Subcutaneous abdominal adipose tissue (tissue), 5 donors: Measurements from ENCODE around the gene GOLGA8S.
"Not testable (repeated sequence)": the region's sequence is repeated elsewhere in the genome, so short reads cannot be mapped to it uniquely, and the experiment has no call there.

Experiments
- H3K27ac ChIP-seq: one replicate; pipeline ENCODE4 v1.7.0; 2013; ENCODE audit warnings: low read depth, mild to moderate bottlenecking, inconsistent platforms, low read length, moderate library complexity
- H3K27me3 ChIP-seq, 5 donors: one replicate each; pipeline ENCODE4 v1.7.0; 2013; ENCODE audit warnings: low read length in 5 of 5, inconsistent platforms in 1 of 5; ENCODE audit not compliant: control insufficient read depth in 5 of 5, insufficient read depth in 4 of 5
- H3K36me3 ChIP-seq, 5 donors: one replicate each; pipeline ENCODE4 v1.7.0; 2013; ENCODE audit warnings: low read length in 5 of 5; ENCODE audit not compliant: control insufficient read depth in 5 of 5, insufficient read depth in 5 of 5
- H3K4me1 ChIP-seq, 5 donors: one replicate each; pipeline ENCODE4 v1.7.0; 2013; ENCODE audit warnings: low read length in 5 of 5, mild to moderate bottlenecking in 3 of 5, moderate library complexity in 1 of 5; ENCODE audit not compliant: control insufficient read depth in 5 of 5, insufficient read depth in 5 of 5
- H3K4me3 ChIP-seq, 5 donors: one replicate each; pipeline ENCODE4 v1.7.0; 2013; ENCODE audit warnings: low read length in 5 of 5, low read depth in 1 of 5
- H3K9ac ChIP-seq, 5 donors: one replicate each; pipeline ENCODE4 v1.7.0; 2013; ENCODE audit warnings: low read length in 5 of 5, mild to moderate bottlenecking in 4 of 5, moderate library complexity in 3 of 5
- H3K9me3 ChIP-seq, 5 donors: one replicate each; pipeline ENCODE4 v1.7.0; 2013; ENCODE audit warnings: low read length in 5 of 5; ENCODE audit not compliant: control insufficient read depth in 5 of 5
- donor health status: healthy.
- donor health status: healthy.
- donor health status: healthy.
- donor health status: healthy.
- donor health status: healthy.

GOLGA8S gene

GRCh38 chr15:23354448-23354847 lies at the start of gene GOLGA8S:
GOLGA8S (plus strand) TSS chr15:23354748; CDS start chr15:23354810, 62 bp downstream.
- not testable (repeated sequence) for H3K27me3 ChIP-seq, H3K9ac ChIP-seq, H3K9me3 ChIP-seq, H3K27ac ChIP-seq, H3K4me1 ChIP-seq, H3K36me3 ChIP-seq, H3K4me3 ChIP-seq

- H3K9me3 ChIP-seq, H3K27me3 ChIP-seq, H3K4me3 ChIP-seq, H3K9ac ChIP-seq, H3K27ac ChIP-seq: not testable (repeated sequence)
- peaks cover 0 to 17% (median 4%) of the 10 kb centered on the region in 5 donors for H3K4me1 ChIP-seq
- peaks cover under 1 to 27% (median 13%) of the 10 kb centered on the region in 5 donors for H3K36me3 ChIP-seq
These were observed 49.7 kb upstream of the GOLGA8S start for GRCh38 chr15:23304805-23305204.

GRCh38 chr15:23305921-23306320 lies 48.6 kb upstream of the GOLGA8S start:
- H3K9me3 ChIP-seq, H3K4me3 ChIP-seq, H3K27me3 ChIP-seq, H3K27ac ChIP-seq, H3K9ac ChIP-seq: not testable (repeated sequence)
- peaks cover 6 to 38% (median 22%) of the 10 kb centered on the region in 5 donors for H3K36me3 ChIP-seq
- peaks cover 0 to 17% (median 4%) of the 10 kb centered on the region in 5 donors for H3K4me1 ChIP-seq

- H3K4me1 ChIP-seq, H3K27me3 ChIP-seq: not testable (repeated sequence)
- peaks cover 6 to 42% (median 28%) of the 10 kb centered on the region in 5 donors for H3K36me3 ChIP-seq
These were observed 43.3 kb upstream of the GOLGA8S start for GRCh38 chr15:23311233-23311632.

GRCh38 chr15:23334096-23334495 lies 20.5 kb upstream of the GOLGA8S start, which contains the start of gene GOLGA6L26:
GOLGA6L26 (minus strand) TSS chr15:23334196; CDS start chr15:23334135, 61 bp downstream.
- not testable (repeated sequence) for H3K27me3 ChIP-seq, H3K36me3 ChIP-seq

More at GRCh38 chr15:23311233-23311632, 43.3 kb upstream of the GOLGA8S start:
- not testable (repeated sequence) for H3K9me3 ChIP-seq, H3K9ac ChIP-seq, H3K27ac ChIP-seq, H3K4me3 ChIP-seq

GRCh38 chr15:23362622-23363021 lies 8.1 kb downstream of the GOLGA8S start:
- H3K27ac ChIP-seq, H3K9me3 ChIP-seq, H3K9ac ChIP-seq, H3K4me1 ChIP-seq, H3K36me3 ChIP-seq, H3K4me3 ChIP-seq, H3K27me3 ChIP-seq: not testable (repeated sequence)

More at GRCh38 chr15:23334096-23334495, 20.5 kb upstream of the GOLGA8S start, which contains the start of gene GOLGA6L26:
- not testable (repeated sequence) for H3K27ac ChIP-seq, H3K9ac ChIP-seq, H3K9me3 ChIP-seq, H3K4me1 ChIP-seq, H3K4me3 ChIP-seq

- not testable (repeated sequence) for H3K27ac ChIP-seq, H3K9ac ChIP-seq, H3K36me3 ChIP-seq, H3K4me1 ChIP-seq, H3K9me3 ChIP-seq, H3K27me3 ChIP-seq, H3K4me3 ChIP-seq
These were observed 9.7 kb downstream of the GOLGA8S start for GRCh38 chr15:23364261-23364660.

GRCh38 chr15:23370578-23370977 lies 16.0 kb downstream of the GOLGA8S start:
- Histone ChIP-seq H3K4me3 (no peak overlapping the region), H3K36me3 (no peaks in the 10 kb centered on the region), H3K9me3 (no peaks in the 10 kb centered on the region), H3K27me3 (no peaks in the 10 kb centered on the region), H3K4me1 (no peaks in the 10 kb centered on the region), H3K27ac (no peak overlapping the region), H3K9ac (no peak overlapping the region)

GRCh38 chr15:23371134-23371533 lies 16.6 kb downstream of the GOLGA8S start:
- H3K9ac ChIP-seq, H3K27me3 ChIP-seq, H3K36me3 ChIP-seq, H3K27ac ChIP-seq, H3K4me3 ChIP-seq, H3K9me3 ChIP-seq, H3K4me1 ChIP-seq: not testable (repeated sequence)

- not testable (repeated sequence) for H3K4me3 ChIP-seq, H3K36me3 ChIP-seq, H3K27ac ChIP-seq, H3K9ac ChIP-seq, H3K9me3 ChIP-seq, H3K27me3 ChIP-seq, H3K4me1 ChIP-seq
These were observed 17.3 kb downstream of the GOLGA8S start for GRCh38 chr15:23371868-23372267.

- H3K27ac ChIP-seq = no peak overlapping the region
- H3K9me3 ChIP-seq = no peaks in the 10 kb centered on the region
- H3K27me3 ChIP-seq = no peaks in the 10 kb centered on the region
- no peak overlapping the region for H3K9ac ChIP-seq
- H3K4me1 ChIP-seq = no peaks in the 10 kb centered on the region
- H3K36me3 ChIP-seq = no peaks in the 10 kb centered on the region
- H3K4me3 ChIP-seq = no peak overlapping the region
These were observed 17.7 kb downstream of the GOLGA8S start for GRCh38 chr15:23372284-23372683.
